K562 (cell line): ENCODE results near the gene RIOK3. TPM values are rescaled to one million over a fixed set of nuclear protein-coding genes. Genes with fewer than 3 reads are reported as not detected.
A peak's percentile ranks its signal among the peaks of the same experiment; 100 is the strongest.

Experiments
- ARID1B ChIP-seq: fragments of 450-650 bp; IDR thresholded peaks from 2 replicates; pipeline ENCODE4 v1.6.1; 2016; ENCODE audit warnings: antibody characterized with exemption, mild to moderate bottlenecking, inconsistent platforms
- CBFA2T3 ChIP-seq: fragments of 450-650 bp; IDR thresholded peaks from 2 replicates; pipeline ENCODE4 v1.6.1; 2017
- DEAF1 ChIP-seq: fragments of 450-650 bp; formaldehyde crosslinking; IDR thresholded peaks from 2 replicates; pipeline ENCODE4 v1.4.0; 2020; ENCODE audit warnings: mild to moderate bottlenecking, moderate library complexity
- ETV5 ChIP-seq: sonication (generic); formaldehyde crosslinking; IDR thresholded peaks from 2 replicates; pipeline ENCODE4 v1.4.0; 2020; ENCODE audit warnings: low read depth, mild to moderate bottlenecking, missing genetic modification reagents
- KLF16 ChIP-seq: IDR thresholded peaks from 2 replicates; pipeline ENCODE4 v1.6.1; 2016; ENCODE audit warnings: antibody characterized with exemption
- LCOR ChIP-seq: sonication (generic); formaldehyde crosslinking; IDR thresholded peaks from 2 replicates; pipeline ENCODE4 v1.8.0; 2022; ENCODE audit warnings: mild to moderate bottlenecking, missing genetic modification reagents
- MLX ChIP-seq, 2 experiments: fragments of 450-650 bp in 1 of 2; sonication (generic) in 1 of 2; formaldehyde crosslinking; conservative IDR thresholded peaks; 2 replicates each; pipeline versions ENCODE4 v1.4.0 to v1.8.1; 2020 to 2022; ENCODE audit warnings: mild to moderate bottlenecking in 1 of 2, missing genetic modification reagents in 1 of 2
- NEUROD1 ChIP-seq: fragments of 150-350 bp; IDR thresholded peaks from 2 replicates; pipeline ENCODE4 v1.6.1; 2014; ENCODE audit warnings: borderline replicate concordance, low read length, low read depth; ENCODE audit not compliant: partially characterized antibody
- RAD21 ChIP-seq, 2 experiments: fragments of 250-450 bp in 1 of 2; fragments of 450-650 bp in 1 of 2; sonication (Bioruptor Pico) in 1 of 2; formaldehyde crosslinking in 1 of 2; IDR thresholded peaks in 1 of 2; conservative IDR thresholded peaks in 1 of 2; 2 replicates each; pipeline versions ENCODE4 v1.4.0 to v1.8.0; 2020 to 2022; ENCODE audit warnings: mild to moderate bottlenecking in 2 of 2, moderate library complexity in 1 of 2
- RBM15 ChIP-seq: fragments of 200-400 bp; formaldehyde crosslinking; IDR thresholded peaks from 2 replicates; pipeline ENCODE4 v1.6.1; 2018; ENCODE audit warnings: mild to moderate bottlenecking, low read length, moderate library complexity; ENCODE audit not compliant: insufficient read depth
- REST ChIP-seq, 2 experiments: fragments of 450-650 bp; formaldehyde crosslinking in 1 of 2; IDR thresholded peaks; 2 replicates each; pipeline versions ENCODE4 v1.4.0 to v1.6.1; 2014 to 2020; ENCODE audit warnings: mild to moderate bottlenecking in 2 of 2, borderline replicate concordance in 1 of 2, low read depth in 1 of 2
- SMARCA4 ChIP-seq: fragments of 450-650 bp; IDR thresholded peaks from 2 replicates; pipeline ENCODE4 v1.6.1; 2016
- SMC3 ChIP-seq: conservative IDR thresholded peaks from 2 replicates; pipeline ENCODE4 v1.6.1; 2011; ENCODE audit warnings: low read depth, low read length, improper control_type of control experiment; ENCODE audit not compliant: insufficient read depth
- TAL1 ChIP-seq: fragments of 450-650 bp; IDR thresholded peaks from 2 replicates; pipeline ENCODE4 v1.6.1; 2016; ENCODE audit warnings: mild to moderate bottlenecking
- TFAP4 ChIP-seq: sonication (generic); formaldehyde crosslinking; IDR thresholded peaks from 2 replicates; pipeline ENCODE4 v1.8.0; 2022; ENCODE audit warnings: missing genetic modification reagents, mild to moderate bottlenecking, moderate library complexity, borderline replicate concordance
- XRCC5 ChIP-seq: fragments of 200-400 bp; formaldehyde crosslinking; IDR thresholded peaks from 2 replicates; pipeline ENCODE4 v1.6.1; 2017; ENCODE audit warnings: low read depth, mild to moderate bottlenecking, low read length
- ZBTB7A ChIP-seq: IDR thresholded peaks from 2 replicates; pipeline ENCODE4 v1.6.1; 2011; ENCODE audit warnings: low read depth, mild to moderate bottlenecking, low read length, moderate library complexity, borderline replicate concordance; ENCODE audit not compliant: control insufficient read depth
- polyA plus RNA-seq, 8 experiments: library from polyadenylated mRNA; depleted of rRNA in 4 of 8; stranded (reverse) in 5 of 8; unstranded in 3 of 8; fragments of >200 nt; fragmentation: Nextera tagmentation in 2 of 8; fragmentation: Illumina TruSeq in 1 of 8; extraction: Ambion mirVana in 2 of 8; extraction: Trizol in 1 of 8; gene quantifications; 2 replicates each; pipeline versions ENCODE4 v1.2.1 to v1.2.3, GENCODE V29; 2011 to 2014; ENCODE audit warnings: inconsistent platforms in 1 of 8, missing spikeins in 1 of 8
- total RNA-seq, 7 experiments: library from RNA; depleted of rRNA in 6 of 7; stranded (reverse); fragments of >200 nt in 6 of 7; fragmentation: Illumina TruSeq in 2 of 7; extraction: Trizol in 2 of 7; gene quantifications; 2 replicates each; pipeline versions ENCODE4 v1.2.1 to v1.2.3, GENCODE V29; 2011 to 2021; ENCODE audit warnings: low replicate concordance in 1 of 7

Gene RIOK3
- total and polyA plus RNA-seq, 9 of the 15 experiments (the other 6 are each of a cell fraction or from before 2014, with no cell fraction given): 21.4 to 89.5 (median 62.9) TPM

GRCh38 chr18:23498877-23499276, 45.8 kb downstream of the RIOK3 start (continued):
- TF ChIP-seq LCOR (no peak), SMARCA4 (peak; percentile 29; the same call in 1 of the 2 replicates), ARID1B (0 out of 2 replicates have a peak, but pooled peaks have one; percentile 30), SMC3 (peak; percentile 69), CBFA2T3 (peak; percentile 53), DEAF1 (CRISPR knock-in tag) (peak; percentile 71), ZBTB7A (no peak), RAD21 (CRISPR knock-in tag; conservative IDR thresholded peaks at IDR 0.05 in 1 of 2, IDR thresholded peaks at IDR 0.05 in 1 of 2) (peak; percentile 70 to 93), REST (IDR thresholded peaks at IDR 0.05; ENCODE audit: borderline replicate concordance) (peak; percentile 70; the same call in 1 of the 2 replicates), REST (CRISPR knock-in tag; IDR thresholded peaks at IDR 0.05; ENCODE audit: low read depth) (no peak), TFAP4 (CRISPR knock-in tag) (peak; percentile 29; the same call in 1 of the 2 replicates), ETV5 (CRISPR knock-in tag) (no peak), TAL1 (peak; percentile 32; the same call in 1 of the 2 replicates), XRCC5 (0 out of 2 replicates have a peak, but pooled peaks have one; percentile 44), NEUROD1 (peak; percentile 30), RBM15 (no peak), MLX (CRISPR knock-in tag; conservative IDR thresholded peaks at IDR 0.05) (no peak), KLF16 (0 out of 2 replicates have a peak, but pooled peaks have one; percentile 38)
